Fibroblast of gingiva (primary cell): ENCODE data around the gene PELI2.

Source experiments
- DNase-seq: peaks from one replicate; pipeline ENCODE4 v3.0.0-alpha.2; 2011; ENCODE audit warnings: low read depth

Gene PELI2

GRCh38 chr14:56172571-56172971 lies 54.4 kb downstream of the PELI2 start:
- DNase-seq, result peak; percentile 69

GRCh38 chr14:56173365-56173922 lies 55.2 kb downstream of the PELI2 start:
- no peak for DNase-seq

GRCh38 chr14:56175773-56176172 lies 57.6 kb downstream of the PELI2 start:
- no peak for DNase-seq

- no peak for DNase-seq
Measured at GRCh38 chr14:56176530-56176929, 58.3 kb downstream of the PELI2 start.

GRCh38 chr14:56177036-56177435 lies 58.8 kb downstream of the PELI2 start:
- DNase-seq, result no peak

- DNase-seq, result no peak
Measured at GRCh38 chr14:56180754-56181542, 62.7 kb downstream of the PELI2 start.

GRCh38 chr14:56181681-56182085 lies 63.5 kb downstream of the PELI2 start:
- no peak for DNase-seq

- no peak for DNase-seq
Measured at GRCh38 chr14:56182410-56182809, 64.2 kb downstream of the PELI2 start.

- peak; percentile 30 for DNase-seq
Measured at GRCh38 chr14:56183631-56184157, 65.5 kb downstream of the PELI2 start.

GRCh38 chr14:56185992-56186391 lies 67.8 kb downstream of the PELI2 start:
- no peak for DNase-seq

GRCh38 chr14:56187736-56188135 lies 69.5 kb downstream of the PELI2 start:
- DNase-seq, result no peak

- DNase-seq, result peak; percentile 44
Measured at GRCh38 chr14:56189307-56189706, 71.1 kb downstream of the PELI2 start.

- no peak for DNase-seq
Measured at GRCh38 chr14:56193347-56193746, 75.1 kb downstream of the PELI2 start.

- DNase-seq, result no peak
Measured at GRCh38 chr14:56194042-56194441, 75.8 kb downstream of the PELI2 start.

GRCh38 chr14:56195223-56195622 lies 77.0 kb downstream of the PELI2 start:
- DNase-seq, result no peak

- DNase-seq, result peak; percentile 49
Measured at GRCh38 chr14:56195704-56196103, 77.5 kb downstream of the PELI2 start.

- peak; percentile 86 for DNase-seq
Measured at GRCh38 chr14:56196274-56196673, 78.1 kb downstream of the PELI2 start.

- no peak for DNase-seq
Measured at GRCh38 chr14:56197150-56197549, 78.9 kb downstream of the PELI2 start.

- no peak for DNase-seq
Measured at GRCh38 chr14:56198438-56198837, 80.2 kb downstream of the PELI2 start.

GRCh38 chr14:56199095-56199981 lies 81.1 kb downstream of the PELI2 start:
- peak; percentile 98 for DNase-seq

- DNase-seq, result peak; percentile 27
Measured at GRCh38 chr14:56199982-56200577, 81.9 kb downstream of the PELI2 start.

GRCh38 chr14:56202256-56202655 lies 84.0 kb downstream of the PELI2 start:
- no peak for DNase-seq
